KMS-11 (cell line): ENCODE measurements around the gene MOB3C.

Experiments
- H2AFZ ChIP-seq: fragments of 200-600 bp; sonication (generic); 2 replicates; pipeline ENCODE4 v1.6.1; 2016; ENCODE audit warnings: antibody characterized with exemption, mixed run types, low read depth
- H3K27ac ChIP-seq: fragments of 200-600 bp; sonication (generic); 2 replicates; pipeline ENCODE4 v1.6.1; 2016; ENCODE audit warnings: mild to moderate bottlenecking, mixed run types
- H3K27me3 ChIP-seq: fragments of 200-600 bp; sonication (generic); 2 replicates; pipeline ENCODE4 v1.6.1; 2017; ENCODE audit warnings: mild to moderate bottlenecking, low read depth, mixed run types, moderate library complexity; ENCODE audit not compliant: insufficient read depth
- H3K36me3 ChIP-seq: fragments of 200-600 bp; sonication (generic); 2 replicates; pipeline ENCODE4 v1.6.1; 2017; ENCODE audit warnings: mild to moderate bottlenecking, mixed run types; ENCODE audit not compliant: insufficient read depth
- H3K4me1 ChIP-seq: fragments of 200-600 bp; sonication (generic); 2 replicates; pipeline ENCODE4 v1.6.1; 2016; ENCODE audit warnings: mild to moderate bottlenecking, low read depth, mixed run types; ENCODE audit not compliant: poor library complexity, severe bottlenecking
- H3K4me2 ChIP-seq: fragments of 200-600 bp; sonication (generic); 2 replicates; pipeline ENCODE4 v1.7.0; 2016; ENCODE audit warnings: mild to moderate bottlenecking, mixed run types
- H3K4me3 ChIP-seq: fragments of 200-600 bp; sonication (generic); IDR thresholded peaks from 2 replicates; pipeline ENCODE4 v1.6.1; 2017; ENCODE audit warnings: low read depth, low read length, mixed read lengths; ENCODE audit not compliant: insufficient read depth
- H3K79me2 ChIP-seq: fragments of 200-600 bp; sonication (generic); 2 replicates; pipeline ENCODE4 v1.6.1; 2016; ENCODE audit warnings: low read depth, mixed run types; ENCODE audit not compliant: insufficient read depth
- H3K9ac ChIP-seq: fragments of 200-600 bp; sonication (generic); 2 replicates; pipeline ENCODE4 v1.6.1; 2016; ENCODE audit warnings: mild to moderate bottlenecking, mixed run types
- H4K20me1 ChIP-seq: fragments of 200-600 bp; sonication (generic); 2 replicates; pipeline ENCODE4 v1.6.1; 2016; ENCODE audit warnings: mild to moderate bottlenecking, mixed run types; ENCODE audit not compliant: insufficient read depth
- CTCF ChIP-seq: fragments of 200-600 bp; sonication (generic); conservative IDR thresholded peaks from 2 replicates; pipeline ENCODE4 v1.6.1; 2017; ENCODE audit warnings: low read depth, mild to moderate bottlenecking, antibody characterized with exemption, low read length, moderate library complexity, mixed read lengths

Gene MOB3C

GRCh38 chr1:46576596-46576995, 40.0 kb downstream of the MOB3C start:
- H3K4me1 ChIP-seq = no peaks in the 10 kb centered on the region
- no peaks in the 10 kb centered on the region for H3K36me3 ChIP-seq
- no peak overlapping the region for H3K4me2 ChIP-seq
- no peaks in the 10 kb centered on the region for H4K20me1 ChIP-seq
- no peak overlapping the region for H3K4me3 ChIP-seq
- no peaks in the 10 kb centered on the region for H3K27me3 ChIP-seq
- no peak overlapping the region for H3K9ac ChIP-seq
- H3K79me2 ChIP-seq = no peaks in the 10 kb centered on the region
- no peak overlapping the region for H2AFZ ChIP-seq
- TF ChIP-seq CTCF = no peak
- no peak overlapping the region for H3K27ac ChIP-seq

DNA sequence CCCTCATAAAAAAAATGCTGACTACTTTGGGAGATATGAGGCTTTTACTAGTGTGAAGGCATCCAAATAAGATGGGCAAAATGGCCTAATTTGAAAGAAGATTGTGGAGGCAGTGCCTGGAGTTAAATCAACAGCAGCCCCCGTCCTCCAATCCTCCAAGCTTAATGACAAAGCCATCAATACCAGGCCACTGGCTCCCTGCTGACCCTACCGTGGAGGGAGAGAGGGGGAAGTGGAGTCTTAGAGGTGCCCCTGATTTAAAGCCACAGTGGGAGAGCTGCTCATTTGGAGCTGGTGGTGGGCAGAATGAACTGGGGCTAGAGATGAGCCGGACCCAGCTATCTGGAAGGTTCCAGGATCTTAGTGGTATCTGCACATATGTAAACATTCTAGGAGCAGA, 40.8 kb downstream of the MOB3C start:
- Histone ChIP-seq H3K79me2 (no peaks in the 10 kb centered on the region), H3K4me1 (no peaks in the 10 kb centered on the region), H3K27ac (no peak overlapping the region), H4K20me1 (no peaks in the 10 kb centered on the region), H2AFZ (no peak overlapping the region), H3K27me3 (no peaks in the 10 kb centered on the region), H3K4me2 (no peak overlapping the region), H3K4me3 (no peak overlapping the region), H3K9ac (no peak overlapping the region), H3K36me3 (no peaks in the 10 kb centered on the region)
- TF ChIP-seq CTCF = no peak

DNA sequence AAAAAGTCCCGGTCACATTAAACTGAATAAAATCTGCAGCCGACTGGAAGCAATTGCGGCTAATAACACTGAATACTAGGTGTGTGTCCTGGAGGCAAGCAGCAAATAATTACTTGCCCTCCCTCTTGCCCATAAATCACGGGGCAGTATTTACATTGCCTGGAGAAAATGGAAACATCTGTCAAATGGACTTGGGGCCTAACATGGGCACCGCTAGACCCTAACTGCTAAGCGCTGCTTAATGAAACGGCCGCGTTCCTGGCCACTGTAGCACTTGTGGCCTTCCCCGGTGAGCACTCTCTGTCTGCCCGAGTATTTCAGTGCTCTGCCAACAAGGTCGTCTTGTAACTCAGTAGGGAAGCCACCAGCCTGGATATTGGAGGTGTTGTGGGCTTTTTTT, 41.3 kb downstream of the MOB3C start:
- H3K4me3 ChIP-seq = no peak overlapping the region
- H3K27me3 ChIP-seq = no peaks in the 10 kb centered on the region
- no peak overlapping the region for H3K9ac ChIP-seq
- H4K20me1 ChIP-seq = no peaks in the 10 kb centered on the region
- no peaks in the 10 kb centered on the region for H3K79me2 ChIP-seq
- no peak for TF ChIP-seq CTCF
- H3K4me2 ChIP-seq = no peak overlapping the region
- H3K27ac ChIP-seq = no peak overlapping the region
- no peak overlapping the region for H2AFZ ChIP-seq
- no peaks in the 10 kb centered on the region for H3K36me3 ChIP-seq
- no peaks in the 10 kb centered on the region for H3K4me1 ChIP-seq

DNA sequence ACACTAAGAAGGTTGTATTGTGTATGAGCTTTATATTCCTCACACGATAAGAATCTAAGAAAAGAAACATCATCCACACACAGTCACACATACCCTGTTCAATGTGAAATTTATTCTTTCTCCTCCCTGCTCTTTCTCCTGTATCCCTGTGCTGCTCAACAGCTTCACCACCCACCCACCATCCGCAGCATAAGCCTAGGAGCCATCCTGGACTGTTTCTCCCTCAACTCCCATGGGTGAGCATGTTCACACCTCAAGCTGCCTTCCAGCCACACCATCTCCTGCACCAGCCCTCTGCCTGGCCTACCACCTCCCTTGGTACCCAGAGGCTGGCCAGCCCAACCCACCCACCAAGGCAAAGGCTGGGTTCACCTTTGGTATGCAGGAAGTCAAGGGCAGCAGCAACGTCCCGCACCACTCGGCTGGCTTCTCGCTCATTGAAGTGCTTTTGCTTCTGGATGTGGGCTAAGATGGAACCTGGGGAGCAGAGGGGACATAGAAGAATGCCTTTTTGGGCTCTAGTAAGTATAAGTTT, 44.9 kb downstream of the MOB3C start:
- no peak for TF ChIP-seq CTCF
- H4K20me1 ChIP-seq = no peaks in the 10 kb centered on the region
- no peak overlapping the region for H2AFZ ChIP-seq
- H3K4me3 ChIP-seq = no peak overlapping the region
- H3K27ac ChIP-seq = no peak overlapping the region
- H3K9ac ChIP-seq = no peak overlapping the region
- no peaks in the 10 kb centered on the region for H3K79me2 ChIP-seq
- no peaks in the 10 kb centered on the region for H3K36me3 ChIP-seq
- no peaks in the 10 kb centered on the region for H3K4me1 ChIP-seq
- H3K4me2 ChIP-seq = no peak overlapping the region
- H3K27me3 ChIP-seq = no peaks in the 10 kb centered on the region
